Bronchial smooth muscle cell (primary cell): ENCODE data around the gene ELFN2. TPM values are rescaled to one million over a fixed set of nuclear protein-coding genes. Genes with fewer than 3 reads are reported as not detected.

Source experiments
- total RNA-seq: library from RNA; depleted of rRNA; stranded (reverse); fragments of >200 nt; gene quantifications from 2 replicates; pipeline ENCODE4 v1.2.1, GENCODE V29; 2014

Gene ELFN2, protein sequence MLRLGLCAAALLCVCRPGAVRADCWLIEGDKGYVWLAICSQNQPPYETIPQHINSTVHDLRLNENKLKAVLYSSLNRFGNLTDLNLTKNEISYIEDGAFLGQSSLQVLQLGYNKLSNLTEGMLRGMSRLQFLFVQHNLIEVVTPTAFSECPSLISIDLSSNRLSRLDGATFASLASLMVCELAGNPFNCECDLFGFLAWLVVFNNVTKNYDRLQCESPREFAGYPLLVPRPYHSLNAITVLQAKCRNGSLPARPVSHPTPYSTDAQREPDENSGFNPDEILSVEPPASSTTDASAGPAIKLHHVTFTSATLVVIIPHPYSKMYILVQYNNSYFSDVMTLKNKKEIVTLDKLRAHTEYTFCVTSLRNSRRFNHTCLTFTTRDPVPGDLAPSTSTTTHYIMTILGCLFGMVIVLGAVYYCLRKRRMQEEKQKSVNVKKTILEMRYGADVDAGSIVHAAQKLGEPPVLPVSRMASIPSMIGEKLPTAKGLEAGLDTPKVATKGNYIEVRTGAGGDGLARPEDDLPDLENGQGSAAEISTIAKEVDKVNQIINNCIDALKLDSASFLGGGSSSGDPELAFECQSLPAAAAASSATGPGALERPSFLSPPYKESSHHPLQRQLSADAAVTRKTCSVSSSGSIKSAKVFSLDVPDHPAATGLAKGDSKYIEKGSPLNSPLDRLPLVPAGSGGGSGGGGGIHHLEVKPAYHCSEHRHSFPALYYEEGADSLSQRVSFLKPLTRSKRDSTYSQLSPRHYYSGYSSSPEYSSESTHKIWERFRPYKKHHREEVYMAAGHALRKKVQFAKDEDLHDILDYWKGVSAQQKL
- 0.32 TPM in 1 of 2 replicates, not detected in the other for total RNA-seq

DNA sequence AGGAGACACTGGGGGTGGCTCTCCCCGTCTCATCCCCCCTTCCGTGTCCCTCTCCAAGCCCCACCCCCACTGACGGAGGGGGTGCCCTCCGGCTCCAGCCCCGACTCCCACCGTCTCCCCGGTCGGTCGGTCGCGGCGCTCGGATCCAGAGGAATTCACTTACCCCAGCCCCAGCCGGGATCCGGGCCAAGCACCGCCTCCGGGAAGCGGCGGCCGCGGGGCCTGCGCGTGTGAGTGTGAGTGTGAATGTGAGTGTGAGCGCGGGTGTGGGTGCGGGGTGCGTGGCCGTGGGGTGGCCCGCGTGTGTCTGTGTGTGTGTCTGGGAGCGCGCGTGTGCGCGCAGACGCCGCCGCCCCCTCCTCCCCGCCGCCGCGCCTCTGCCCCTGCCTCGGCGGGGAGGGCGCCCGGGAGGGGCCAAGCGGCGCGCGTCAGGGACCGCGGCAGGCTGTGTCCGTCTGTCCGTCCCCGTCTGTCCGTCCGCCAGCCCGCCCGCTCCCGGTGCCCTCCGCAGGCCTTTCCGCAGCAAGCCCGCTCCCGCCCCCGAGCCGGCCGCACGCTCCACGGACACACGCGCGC is at the start of gene ELFN2:
ELFN2 (minus strand) TSS at position 345 of the 576 bp plus-strand sequence. CDS start 51,945 bp downstream, outside the sequence.

Other genes starting within 250 kb of the ELFN2 start
- gene C1QTNF6, start 239.2 kb downstream of the ELFN2 start, total RNA-seq = 2.7 and 4.3 TPM in 2 replicates
- gene SSTR3, start 215.0 kb downstream of the ELFN2 start, total RNA-seq = 0.09 and 0.16 TPM in 2 replicates
- gene RAC2, start 183.2 kb downstream of the ELFN2 start, total RNA-seq = 0.34 and 5.0 TPM in 2 replicates
- gene CYTH4, start 145.0 kb downstream of the ELFN2 start, total RNA-seq = 0.26 and 0.32 TPM in 2 replicates
- not detected in 2 replicates for gene MFNG, start 58.9 kb upstream of the ELFN2 start, total RNA-seq
- gene CARD10, start 91.9 kb upstream of the ELFN2 start, total RNA-seq = 2.4 and 2.5 TPM in 2 replicates
- 3.3 and 4.1 TPM in 2 replicates for gene CDC42EP1, start 133.0 kb upstream of the ELFN2 start, total RNA-seq
- not detected in 2 replicates for gene LGALS2, start 152.6 kb upstream of the ELFN2 start, total RNA-seq
- 34.5 and 34.8 TPM in 2 replicates for gene GGA1, start 181.4 kb upstream of the ELFN2 start, total RNA-seq
- gene SH3BP1, start 212.2 kb upstream of the ELFN2 start, total RNA-seq = 7.3 and 16.1 TPM in 2 replicates
- gene PDXP, start 231.2 kb upstream of the ELFN2 start, total RNA-seq = 1.7 and 2.8 TPM in 2 replicates
- 17,095 and 18,883 TPM in 2 replicates for gene LGALS1, start 248.2 kb upstream of the ELFN2 start, total RNA-seq